ENCODE results near the gene PRR33.

DNA sequence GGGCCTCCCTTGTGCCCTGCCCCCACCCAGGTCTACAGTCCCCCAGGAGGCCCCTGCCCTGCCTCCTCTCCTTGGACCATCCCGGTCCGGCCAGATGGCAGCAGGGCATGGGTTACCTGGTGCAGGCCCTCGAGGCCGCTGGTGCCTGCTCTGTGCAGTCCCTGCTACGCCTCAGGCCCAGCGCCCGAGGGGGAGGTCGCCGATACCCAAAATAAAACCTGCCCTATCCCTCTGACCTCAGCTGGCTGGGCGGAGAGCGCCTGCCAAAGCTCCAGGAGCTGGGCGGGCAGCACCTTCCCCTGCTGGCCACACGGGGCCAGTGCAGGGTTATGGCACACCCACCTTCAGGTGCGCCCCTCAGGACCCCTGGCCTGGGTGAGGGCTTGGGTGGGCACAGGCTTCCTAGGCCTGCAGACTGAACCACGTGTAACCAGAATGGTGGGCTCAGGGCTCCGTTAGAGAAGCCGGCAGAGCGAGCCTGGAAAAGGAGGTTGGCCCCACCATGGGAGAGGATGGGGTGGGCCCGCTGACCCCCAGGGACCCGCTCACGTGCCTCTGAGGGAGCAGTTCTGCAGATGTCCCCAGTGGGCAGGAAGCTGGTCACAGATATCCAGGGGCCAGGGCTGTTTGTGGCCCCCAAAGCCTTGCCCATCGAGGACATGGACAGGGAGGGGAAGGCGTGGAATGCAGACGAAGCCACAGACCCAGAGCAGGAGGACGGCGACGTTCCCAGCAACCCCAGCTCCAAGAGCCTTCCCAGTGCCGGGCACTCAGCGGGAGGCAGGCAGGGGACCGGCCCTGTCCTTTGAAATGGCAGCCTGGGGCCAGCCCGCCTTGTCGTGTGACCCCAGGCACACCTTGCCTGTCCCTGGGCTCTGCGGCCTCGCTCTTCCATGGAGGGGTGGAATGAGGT, 26.1 kb upstream of the PRR33 start:
- TF ChIP-seq YY1 (IDR thresholded peaks at IDR 0.05; ENCODE audit: insufficient read depth, insufficient read length) (no peak), ZNF274 (IDR thresholded peaks at IDR 0.05; ENCODE audit: low read depth, low read length) (no peak)
